GM18511 (cell line): ENCODE measurements around the gene NDUFA6.
A peak's percentile ranks its signal among the peaks of the same experiment; 100 is the strongest.
"Not testable (repeated sequence)": the region's sequence is repeated elsewhere in the genome, so short reads cannot be mapped to it uniquely, and the experiment has no call there.

Experiments used
- ATAC-seq: cut with Tn5 transposase; IDR thresholded peaks from one replicate; pipeline ENCODE4 v1.9.1; 2021; ENCODE audit warnings: mild to moderate bottlenecking, moderate library complexity; ENCODE audit not compliant: unreplicated experiment

NDUFA6 gene

GRCh38 chr22:42114721-42115120 lies 24.1 kb upstream of the NDUFA6 start:
- no peak for ATAC-seq

- not testable (repeated sequence) for ATAC-seq
Measured at GRCh38 chr22:42112793-42113192, 22.2 kb upstream of the NDUFA6 start.

DNA sequence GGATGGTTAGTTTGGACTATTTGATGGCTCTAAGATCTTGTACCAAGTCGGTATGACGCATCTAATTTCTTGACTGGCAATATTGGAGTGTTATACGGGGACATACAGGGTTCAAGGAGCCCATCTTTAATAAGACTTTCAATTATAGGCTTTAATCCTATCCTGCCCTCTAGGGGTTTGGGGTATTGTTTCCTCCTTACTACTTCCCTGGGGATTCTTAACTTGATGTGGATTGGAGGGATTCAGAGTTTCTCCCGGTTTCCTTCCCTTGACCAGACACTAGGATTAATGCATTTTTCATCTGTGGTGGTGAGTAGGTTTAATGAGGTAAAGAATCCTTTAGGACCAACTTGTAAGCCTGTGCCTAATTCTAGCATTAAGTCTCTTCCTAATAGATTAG lies 21.2 kb upstream of the NDUFA6 start:
- no peak for ATAC-seq

- no peak for ATAC-seq
Measured at GRCh38 chr22:42108848-42109247, 18.3 kb upstream of the NDUFA6 start.

- ATAC-seq: not testable (repeated sequence)
Measured at GRCh38 chr22:42104332-42104860, 13.8 kb upstream of the NDUFA6 start.

DNA sequence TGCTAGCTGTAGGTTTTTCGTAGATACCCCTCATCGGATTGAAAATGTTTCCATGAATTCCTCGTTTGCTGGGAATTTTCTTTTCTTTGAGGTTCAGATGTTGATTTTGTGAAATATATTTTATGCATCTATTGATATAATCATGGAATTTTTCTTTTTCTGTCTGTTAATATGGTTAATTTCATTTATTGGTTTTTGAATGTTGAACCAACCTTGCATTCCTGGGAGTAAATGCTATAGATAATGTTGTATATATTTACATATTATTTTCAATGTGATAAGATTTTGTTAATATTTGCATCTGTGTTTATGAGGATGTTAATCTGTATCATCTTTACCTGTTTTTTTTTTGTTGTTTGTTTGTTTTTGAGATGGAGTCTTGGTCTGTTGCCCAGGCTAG lies 10.6 kb upstream of the NDUFA6 start:
- no peak for ATAC-seq

DNA sequence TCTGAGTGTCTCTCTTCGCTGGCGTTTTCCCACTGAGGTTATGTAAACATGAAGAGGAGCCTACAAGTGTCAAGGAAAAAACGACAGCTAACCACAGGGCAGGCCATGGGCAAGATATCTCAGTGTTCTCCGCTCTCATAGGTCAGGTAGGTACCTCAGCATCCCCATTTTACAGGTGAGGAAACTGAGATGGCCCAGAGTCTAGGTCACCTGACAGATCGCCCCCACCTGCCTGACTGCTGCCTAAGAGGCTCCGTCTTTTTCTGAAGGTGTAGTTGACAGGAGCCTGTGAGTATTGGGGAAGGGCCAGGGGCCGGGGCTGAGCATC lies 847 bp upstream of the NDUFA6 start:
- ATAC-seq: no peak

DNA sequence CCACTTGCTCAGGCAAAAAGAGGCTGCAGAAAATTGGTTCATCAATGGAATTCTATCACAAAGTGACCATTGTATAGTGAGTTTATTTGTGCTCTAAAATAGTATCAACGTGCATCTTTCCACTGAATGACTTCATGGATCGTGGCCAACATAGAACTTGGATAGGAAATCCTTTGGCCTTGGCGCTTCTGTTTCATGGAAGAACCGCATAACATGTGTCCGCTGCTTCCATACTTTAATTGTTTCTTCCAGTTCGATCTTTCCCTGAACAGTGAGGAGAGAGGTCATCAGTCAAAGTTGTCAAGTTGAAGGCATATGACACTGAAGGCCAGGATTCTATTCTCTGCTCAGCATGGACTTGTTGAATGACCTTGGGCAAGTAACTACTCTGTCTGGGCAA lies 4.5 kb downstream of the NDUFA6 start:
- ATAC-seq: no peak

GRCh38 chr22:42084874-42085273 lies 5.7 kb downstream of the NDUFA6 start:
- no peak for ATAC-seq

DNA sequence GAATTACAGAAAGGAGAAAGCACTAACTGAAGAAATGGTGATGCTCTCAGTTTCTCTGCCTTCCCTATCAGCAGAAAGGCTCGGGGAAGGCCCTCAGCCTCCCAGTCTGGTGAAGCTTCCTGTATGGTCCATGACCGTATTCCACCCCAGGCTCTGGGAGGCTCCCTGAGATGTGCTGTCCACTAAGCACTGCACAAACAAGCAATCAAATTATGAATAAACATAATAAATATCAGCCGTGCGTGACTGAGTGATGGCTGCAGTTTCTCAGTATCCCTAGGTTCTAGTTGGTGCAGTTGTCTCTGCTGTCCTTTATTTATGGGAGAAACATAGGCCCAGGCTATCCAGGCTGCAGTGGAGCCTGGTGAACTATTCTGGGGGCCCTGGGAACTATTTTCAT lies 7.5 kb downstream of the NDUFA6 start:
- no peak for ATAC-seq

DNA sequence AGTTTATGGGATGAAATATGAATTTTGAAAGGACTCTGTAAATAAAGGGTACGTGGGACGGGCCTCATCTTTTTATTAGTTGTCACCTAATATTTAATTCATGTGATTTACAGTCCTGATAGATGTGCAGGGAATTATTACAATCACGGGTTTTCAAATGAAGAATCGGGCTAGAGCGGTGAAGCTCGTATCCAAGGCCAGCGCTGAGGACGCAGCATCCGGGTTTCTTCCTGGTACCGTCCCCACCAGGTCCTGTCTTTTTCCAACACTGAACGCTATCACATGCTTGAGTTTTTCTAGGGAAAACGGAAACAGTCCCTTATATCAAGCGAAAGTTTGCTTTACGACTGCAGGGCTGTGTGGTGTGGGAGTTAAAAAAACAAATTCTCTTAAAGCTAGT lies 10.3 kb downstream of the NDUFA6 start:
- ATAC-seq: no peak

- ATAC-seq: peak; percentile 93
Measured at GRCh38 chr22:42079319-42080251, 11.0 kb downstream of the NDUFA6 start, which contains the start of gene SMDT1. TSS of gene SMDT1 (plus strand) at chr22:42079700. CDS start at chr22:42079769, 69 bp downstream.

DNA sequence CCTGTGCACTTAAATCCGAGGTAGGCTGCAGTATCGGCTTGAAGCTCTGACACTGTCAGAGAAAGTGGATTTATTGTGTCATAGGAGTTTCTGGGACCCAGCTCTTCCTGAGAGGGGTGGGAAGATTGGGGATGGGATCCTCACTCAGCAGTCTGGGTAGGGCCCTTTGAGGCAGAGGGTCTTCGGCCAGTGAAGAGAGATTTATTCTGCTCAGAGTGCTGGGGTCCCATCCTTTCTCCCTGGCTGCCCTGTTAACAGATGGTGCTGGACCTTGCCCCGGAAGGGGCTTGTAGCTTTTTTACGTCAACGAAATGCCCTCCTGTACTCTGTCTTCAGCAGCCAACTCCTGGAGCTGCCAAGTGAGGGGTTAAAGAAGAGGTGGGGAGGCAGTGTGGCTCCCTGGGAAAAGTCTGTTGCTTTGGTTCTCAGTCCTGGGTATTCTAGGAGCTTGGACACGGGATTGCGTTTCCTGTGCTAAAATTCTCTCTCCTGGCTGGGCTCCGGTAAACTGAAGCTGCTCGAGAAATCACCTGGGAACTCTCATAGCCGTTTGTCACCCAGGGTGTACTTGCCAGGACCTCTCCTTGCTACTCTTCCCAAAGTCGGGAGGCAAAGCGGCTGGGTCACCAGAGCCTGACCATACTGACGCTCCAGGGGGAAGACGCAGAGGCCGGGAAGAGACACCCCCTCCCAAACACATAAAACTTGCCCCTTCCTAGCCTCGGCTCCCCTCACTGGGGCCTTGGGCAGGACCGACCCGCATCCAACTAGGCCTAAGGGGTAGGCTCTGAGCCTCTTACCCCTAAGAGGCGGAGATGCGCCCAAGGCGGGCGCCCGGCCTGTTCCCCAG lies 11.9 kb downstream of the NDUFA6 start:
- no peak for ATAC-seq

DNA sequence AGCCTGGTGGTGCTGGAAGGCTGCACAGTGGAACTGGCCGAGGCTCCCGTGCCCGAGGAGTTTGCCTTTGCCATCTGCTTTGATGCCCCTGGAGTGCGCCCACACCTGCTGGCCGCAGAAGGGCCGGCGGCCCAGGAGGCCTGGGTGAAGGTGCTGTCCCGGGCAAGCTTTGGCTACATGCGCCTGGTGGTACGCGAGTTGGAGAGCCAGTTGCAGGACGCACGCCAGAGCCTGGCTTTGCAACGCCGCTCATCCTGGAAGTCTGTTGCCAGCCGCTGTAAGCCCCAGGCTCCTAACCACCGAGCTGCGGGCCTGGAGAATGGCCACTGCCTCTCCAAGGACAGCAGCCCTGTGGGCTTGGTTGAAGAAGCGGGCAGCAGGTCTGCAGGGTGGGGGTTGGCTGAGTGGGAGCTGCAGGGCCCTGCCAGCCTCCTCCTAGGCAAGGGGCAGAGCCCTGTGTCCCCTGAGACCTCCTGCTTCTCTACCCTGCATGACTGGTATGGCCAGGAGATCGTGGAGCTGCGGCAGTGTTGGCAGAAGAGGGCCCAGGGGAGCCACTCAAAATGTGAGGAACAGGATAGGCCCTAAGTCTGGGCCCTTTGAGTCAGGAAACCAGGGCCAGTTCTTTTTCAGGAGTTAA lies 13.0 kb downstream of the NDUFA6 start:
- no peak for ATAC-seq

- ATAC-seq: no peak
Measured at GRCh38 chr22:42076764-42077485, 13.6 kb downstream of the NDUFA6 start.

DNA sequence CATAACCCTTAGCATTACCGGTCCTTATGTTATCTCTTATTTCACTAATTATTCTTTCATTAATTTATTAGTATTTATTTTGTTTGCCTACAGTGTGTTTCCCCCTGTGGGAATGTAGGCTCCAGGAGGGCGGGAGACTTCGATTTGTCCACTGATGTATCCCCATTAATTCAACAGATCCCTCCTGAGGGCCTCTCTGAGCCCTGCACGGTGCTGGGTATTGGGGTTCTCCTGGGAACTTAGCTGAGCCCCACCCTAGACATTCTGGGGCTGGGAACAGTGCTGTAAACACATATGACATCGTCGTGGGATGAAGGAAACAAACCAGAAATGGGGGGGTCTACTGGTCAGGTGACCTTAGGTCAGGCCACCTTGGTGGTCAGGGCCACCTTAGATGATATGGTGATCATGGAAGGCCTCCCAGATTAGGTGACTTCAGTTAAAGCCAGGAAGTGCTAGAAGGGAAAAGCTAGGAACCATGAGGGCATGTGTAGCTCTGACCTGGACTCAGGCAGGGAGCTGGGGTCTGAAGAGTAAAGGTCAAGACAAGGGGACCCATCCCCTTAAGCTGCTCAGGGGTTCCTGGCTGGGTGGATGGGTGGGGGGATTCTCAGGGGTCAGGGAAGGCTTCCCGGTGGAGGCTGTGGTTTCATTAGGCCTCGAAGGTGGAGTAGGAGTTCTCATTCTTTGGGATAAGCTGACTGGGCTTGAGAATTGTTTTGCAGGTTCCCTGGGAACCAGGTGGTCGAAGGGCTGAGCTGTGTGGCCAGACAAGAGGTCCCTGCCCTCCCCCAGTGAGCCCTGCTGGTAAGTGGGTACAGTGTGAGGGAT lies 15.5 kb downstream of the NDUFA6 start:
- ATAC-seq: no peak

- ATAC-seq: no peak
Measured at GRCh38 chr22:42074132-42074811, 16.3 kb downstream of the NDUFA6 start, which contains the start of gene PHETA2. TSS of gene PHETA2 (plus strand) at chr22:42074248. CDS start at chr22:42077294, 3,046 bp downstream.

GRCh38 chr22:42073621-42074041 lies 16.9 kb downstream of the NDUFA6 start:
- no peak for ATAC-seq
